PC-3 (cell line): ENCODE data around the gene OR7C1. TPM values are rescaled to one million over a fixed set of nuclear protein-coding genes. Genes with fewer than 3 reads are reported as not detected.
"Not testable (repeated sequence)": the region's sequence is repeated elsewhere in the genome, so short reads cannot be mapped to it uniquely, and the experiment has no call there.

ENCODE experiments used
- ATAC-seq: fragments of 200-7000 bp; cut with Tn5 transposase; 2 replicates; pipeline ENCODE4 v1.9.1; 2020; ENCODE audit warnings: mild to moderate bottlenecking, moderate library complexity
- BruUV-seq: library from RNA; stranded (reverse); fragments of 400-500 nt; replicated peaks from 2 replicates; lab custom pipeline; 2021; lab: Mats Ljungman, UMichigan
- CTCF ChIA-PET: fragments of 300-600 bp; sonication (Branson Sonifier 250); formaldehyde crosslinking; loops from one replicate; lab custom pipeline; 2022; ENCODE audit warnings: antibody characterized with exemption; lab: Charles Lee
- POLR2A ChIA-PET: fragments of 300-600 bp; sonication (Branson Sonifier 250); formaldehyde crosslinking; loops from one replicate; lab custom pipeline; 2022; ENCODE audit warnings: antibody characterized with exemption; ENCODE audit not compliant: unreplicated experiment; lab: Charles Lee
- DNase-seq: peaks from one replicate; pipeline ENCODE4 v3.0.0-alpha.2; 2015
- H2AFZ ChIP-seq: fragments of 300-600 bp; sonication (generic); 2 replicates; pipeline ENCODE4 v1.6.0; 2016; ENCODE audit warnings: antibody characterized with exemption, low read length
- H3F3A ChIP-seq: fragments of 300-600 bp; sonication (generic); one replicate; pipeline ENCODE4 v1.6.0; 2017; ENCODE audit warnings: antibody characterized with exemption, low read length, control low read depth, mild to moderate bottlenecking; ENCODE audit not compliant: unreplicated experiment
- H3K27ac ChIP-seq: fragments of 300-600 bp; sonication (generic); 2 replicates; pipeline ENCODE4 v1.5.1; 2016; ENCODE audit warnings: mild to moderate bottlenecking, low read length
- H3K27me3 ChIP-seq: fragments of 300-600 bp; sonication (generic); 2 replicates; pipeline ENCODE4 v1.6.1; 2016; ENCODE audit warnings: low read length, mixed read lengths
- H3K36me3 ChIP-seq: fragments of 300-600 bp; sonication (generic); 2 replicates; pipeline ENCODE4 v1.6.1; 2016; ENCODE audit warnings: low read depth, mixed run types, low read length, mixed read lengths
- H3K4me1 ChIP-seq: fragments of 300-600 bp; sonication (generic); 2 replicates; pipeline ENCODE4 v1.5.1; 2016; ENCODE audit warnings: low read length; ENCODE audit not compliant: insufficient read depth
- H3K4me2 ChIP-seq: fragments of 300-600 bp; sonication (generic); 2 replicates; pipeline ENCODE4 v1.6.0; 2016; ENCODE audit warnings: low read length
- H3K4me3 ChIP-seq: fragments of 300-600 bp; sonication (generic); 2 replicates; pipeline ENCODE4 v1.5.1; 2016; ENCODE audit warnings: mild to moderate bottlenecking, low read length, mixed read lengths
- H3K79me2 ChIP-seq: fragments of 300-600 bp; sonication (generic); 2 replicates; pipeline ENCODE4 v1.6.1; 2017; ENCODE audit warnings: low read length, mixed read lengths
- H3K9ac ChIP-seq: fragments of 300-600 bp; sonication (generic); 2 replicates; pipeline ENCODE4 v1.6.0; 2016; ENCODE audit warnings: mild to moderate bottlenecking, low read length
- H3K9me2 ChIP-seq: fragments of 300-600 bp; sonication (generic); replicated peaks from 2 replicates; pipeline ENCODE4 v1.6.1; 2016; ENCODE audit warnings: mixed run types, low read length, mixed read lengths
- H3K9me3 ChIP-seq: fragments of 300-600 bp; sonication (generic); 2 replicates; pipeline ENCODE4 v1.6.1; 2016; ENCODE audit warnings: low read length, mixed read lengths
- H4K20me1 ChIP-seq: fragments of 300-600 bp; sonication (generic); 2 replicates; pipeline ENCODE4 v1.6.1; 2016; ENCODE audit warnings: low read length, mixed read lengths
- EZH2 ChIP-seq: fragments of 300-600 bp; sonication (generic); IDR thresholded peaks from one replicate; pipeline ENCODE4 v1.6.1; 2017; ENCODE audit warnings: antibody characterized with exemption, mild to moderate bottlenecking, low read length; ENCODE audit not compliant: unreplicated experiment
- EZH2phosphoT487 ChIP-seq: fragments of 300-600 bp; sonication (generic); IDR thresholded peaks from 2 replicates; pipeline ENCODE4 v1.6.1; 2018; ENCODE audit warnings: mild to moderate bottlenecking, antibody characterized with exemption, low read length, borderline replicate concordance
- intact Hi-C: fragments of 100-400 bp; cut with micrococcal nuclease; formaldehyde crosslinking; loops from 2 replicates; pipeline ENCODE4 v1.9.0; 2023
- total RNA-seq: library from RNA; depleted of rRNA; stranded (reverse); fragments of >200 nt; gene quantifications from 2 replicates; pipeline ENCODE4 v1.2.3, GENCODE V29; 2014
- TF ChIP-seq, protein P1 (sequence below): fragments of 300-600 bp; sonication (generic); conservative IDR thresholded peaks from 2 replicates; pipeline ENCODE4 v1.5.1; 2017; ENCODE audit warnings: antibody characterized with exemption, low read depth, mild to moderate bottlenecking, low read length

The OR7C1 gene
- total RNA-seq, 1 experiment from 2014 or later, result not detected

DNA sequence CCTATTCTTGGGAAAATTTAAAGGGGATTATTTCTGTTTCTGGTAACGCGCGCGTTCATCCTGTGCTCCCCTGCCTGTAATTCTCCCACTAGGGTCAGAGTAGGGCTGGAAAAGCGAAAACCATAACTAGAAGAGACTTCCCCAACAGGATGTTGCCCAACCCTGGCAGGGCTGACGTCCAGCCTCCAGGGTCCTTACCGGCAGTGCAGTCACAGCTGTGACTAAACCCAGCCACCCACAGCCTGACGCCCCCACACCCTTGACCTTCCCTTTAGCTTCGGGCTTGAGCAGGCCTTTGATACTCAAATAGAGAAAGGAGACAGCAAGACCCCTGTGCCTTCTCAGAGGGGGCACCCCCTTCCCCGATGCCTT is 50.3 kb downstream of the OR7C1 start:
- H3K9ac ChIP-seq, result peak overlapping the region; percentile 57
- intact Hi-C loops, H3K79me2 ChIP-seq, BruUV-seq, H4K20me1 ChIP-seq, H3K27me3 ChIP-seq, POLR2A ChIA-PET, H3K36me3 ChIP-seq, H3K9me2 ChIP-seq, H3K9me3 ChIP-seq, H3F3A ChIP-seq: not testable (repeated sequence)
- peaks cover 12% of the 10 kb centered on the region for H3K4me1 ChIP-seq
- CTCF ChIA-PET, result interaction anchor here (0.7 kb wide), 1 partner anchor 211 kb away, joined by 3 read pairs; no protein-coding TSS in a partner anchor
- H3K4me2 ChIP-seq, result peak overlapping the region; percentile 71
- H2AFZ ChIP-seq, result 0 out of 2 replicates have a peak overlapping the region, but pooled peaks have one; percentile 22
- peak overlapping the region; percentile 43 for H3K4me3 ChIP-seq
- DNase-seq, result peak; percentile 65
- ATAC-seq, result peak; percentile 49
- peak overlapping the region; percentile 81 for H3K27ac ChIP-seq

DNA sequence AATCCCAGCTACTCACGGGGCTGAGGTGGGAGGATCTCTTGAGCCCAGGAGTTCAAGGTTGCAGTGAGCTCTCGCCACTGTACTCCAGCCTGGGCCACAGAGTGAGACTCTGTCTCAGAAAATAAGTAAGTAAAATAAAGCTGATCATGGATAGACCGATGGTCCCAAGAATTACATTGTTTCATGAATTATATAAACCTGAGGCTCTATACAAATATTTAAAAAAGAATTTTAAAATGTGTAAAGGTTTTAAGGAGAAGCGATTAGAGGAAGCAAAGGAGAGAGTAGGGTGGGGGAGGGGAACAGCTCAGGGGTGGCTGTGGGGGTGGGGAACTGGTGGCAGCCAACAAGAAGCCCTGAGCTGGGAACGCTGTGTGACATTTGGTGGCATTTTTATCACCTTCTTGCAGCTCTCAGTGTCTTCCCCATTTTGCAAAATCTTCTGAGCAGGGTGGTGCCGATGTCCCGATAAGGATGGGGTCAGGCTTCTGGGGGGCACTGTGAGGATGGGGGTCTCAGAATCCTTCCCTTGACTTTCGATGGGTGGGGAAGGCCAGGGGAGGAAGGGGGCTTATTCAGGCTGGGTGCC is 51.5 kb downstream of the OR7C1 start:
- H3K4me3 ChIP-seq, ATAC-seq, H3K9ac ChIP-seq, POLR2A ChIA-PET, CTCF ChIA-PET, H3K79me2 ChIP-seq, intact Hi-C loops, BruUV-seq, H3K9me3 ChIP-seq, H4K20me1 ChIP-seq, H3K27ac ChIP-seq, H2AFZ ChIP-seq, H3K36me3 ChIP-seq, H3K4me2 ChIP-seq, H3K27me3 ChIP-seq, H3F3A ChIP-seq, DNase-seq, H3K9me2 ChIP-seq: not testable (repeated sequence)
- peaks cover 12% of the 10 kb centered on the region for H3K4me1 ChIP-seq

DNA sequence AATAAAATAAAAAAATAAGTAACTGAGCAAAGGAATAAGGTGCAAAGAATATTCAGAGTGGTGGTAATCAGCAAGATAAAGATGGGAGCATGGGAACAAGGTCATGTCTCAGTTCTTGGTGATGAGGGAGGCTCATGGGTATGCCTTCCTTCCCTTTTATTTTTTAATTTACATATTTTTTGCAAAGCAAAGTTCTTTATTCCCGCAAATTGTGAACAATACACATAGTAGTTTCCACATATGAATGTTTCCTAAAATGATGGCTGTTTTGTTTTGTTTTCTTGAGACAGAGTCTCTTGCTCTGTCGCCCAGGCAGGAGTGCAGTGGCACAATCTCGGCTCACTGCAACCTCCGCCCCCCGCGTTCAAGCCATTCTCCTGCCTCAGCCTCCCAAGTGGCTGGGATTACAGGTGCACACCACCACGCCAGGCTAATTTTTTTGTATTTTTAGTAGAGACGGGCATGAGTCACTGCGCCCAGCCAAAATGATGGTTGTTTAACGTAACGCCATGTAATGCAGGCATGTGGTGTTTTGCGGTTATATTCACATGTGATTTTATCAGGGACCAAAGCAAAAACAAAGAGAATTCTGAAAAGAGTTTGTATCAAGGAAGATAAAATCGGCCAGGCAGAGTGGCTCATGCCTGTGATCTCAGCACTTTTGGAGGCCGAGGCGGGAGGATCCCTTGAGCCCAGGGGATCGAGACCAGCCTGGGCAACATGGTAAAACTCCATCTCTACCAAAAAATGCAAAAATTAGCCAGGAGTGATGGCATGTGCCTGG is 52.2 kb downstream of the OR7C1 start:
- H3K9me3 ChIP-seq, result no peaks in the 10 kb centered on the region
- no peak overlapping the region for H3K4me3 ChIP-seq
- ATAC-seq (no peak), DNase-seq (no peak)
- TF ChIP-seq EZH2 (no peak), EZH2phosphoT487 (no peak)
- TF ChIP-seq, protein P1, sequence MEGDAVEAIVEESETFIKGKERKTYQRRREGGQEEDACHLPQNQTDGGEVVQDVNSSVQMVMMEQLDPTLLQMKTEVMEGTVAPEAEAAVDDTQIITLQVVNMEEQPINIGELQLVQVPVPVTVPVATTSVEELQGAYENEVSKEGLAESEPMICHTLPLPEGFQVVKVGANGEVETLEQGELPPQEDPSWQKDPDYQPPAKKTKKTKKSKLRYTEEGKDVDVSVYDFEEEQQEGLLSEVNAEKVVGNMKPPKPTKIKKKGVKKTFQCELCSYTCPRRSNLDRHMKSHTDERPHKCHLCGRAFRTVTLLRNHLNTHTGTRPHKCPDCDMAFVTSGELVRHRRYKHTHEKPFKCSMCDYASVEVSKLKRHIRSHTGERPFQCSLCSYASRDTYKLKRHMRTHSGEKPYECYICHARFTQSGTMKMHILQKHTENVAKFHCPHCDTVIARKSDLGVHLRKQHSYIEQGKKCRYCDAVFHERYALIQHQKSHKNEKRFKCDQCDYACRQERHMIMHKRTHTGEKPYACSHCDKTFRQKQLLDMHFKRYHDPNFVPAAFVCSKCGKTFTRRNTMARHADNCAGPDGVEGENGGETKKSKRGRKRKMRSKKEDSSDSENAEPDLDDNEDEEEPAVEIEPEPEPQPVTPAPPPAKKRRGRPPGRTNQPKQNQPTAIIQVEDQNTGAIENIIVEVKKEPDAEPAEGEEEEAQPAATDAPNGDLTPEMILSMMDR, result no peak
- intact Hi-C loops, result no loop called here
- no peak overlapping the region for H3K27ac ChIP-seq
- H4K20me1 ChIP-seq, result no peaks in the 10 kb centered on the region
- ChIA-PET CTCF (no interaction called here), POLR2A (no interaction called here)
- no peaks in the 10 kb centered on the region for H3K79me2 ChIP-seq
- no peaks in the 10 kb centered on the region for H3K36me3 ChIP-seq
- H2AFZ ChIP-seq, result no peak overlapping the region
- H3K27me3 ChIP-seq, result no peaks in the 10 kb centered on the region
- H3F3A ChIP-seq, result no peaks in the 10 kb centered on the region
- no peaks in the 10 kb centered on the region for H3K9me2 ChIP-seq
- no TSS peak for BruUV-seq
- no peak overlapping the region for H3K9ac ChIP-seq
- no peak overlapping the region for H3K4me2 ChIP-seq
- H3K4me1 ChIP-seq, result peaks cover 12% of the 10 kb centered on the region

DNA sequence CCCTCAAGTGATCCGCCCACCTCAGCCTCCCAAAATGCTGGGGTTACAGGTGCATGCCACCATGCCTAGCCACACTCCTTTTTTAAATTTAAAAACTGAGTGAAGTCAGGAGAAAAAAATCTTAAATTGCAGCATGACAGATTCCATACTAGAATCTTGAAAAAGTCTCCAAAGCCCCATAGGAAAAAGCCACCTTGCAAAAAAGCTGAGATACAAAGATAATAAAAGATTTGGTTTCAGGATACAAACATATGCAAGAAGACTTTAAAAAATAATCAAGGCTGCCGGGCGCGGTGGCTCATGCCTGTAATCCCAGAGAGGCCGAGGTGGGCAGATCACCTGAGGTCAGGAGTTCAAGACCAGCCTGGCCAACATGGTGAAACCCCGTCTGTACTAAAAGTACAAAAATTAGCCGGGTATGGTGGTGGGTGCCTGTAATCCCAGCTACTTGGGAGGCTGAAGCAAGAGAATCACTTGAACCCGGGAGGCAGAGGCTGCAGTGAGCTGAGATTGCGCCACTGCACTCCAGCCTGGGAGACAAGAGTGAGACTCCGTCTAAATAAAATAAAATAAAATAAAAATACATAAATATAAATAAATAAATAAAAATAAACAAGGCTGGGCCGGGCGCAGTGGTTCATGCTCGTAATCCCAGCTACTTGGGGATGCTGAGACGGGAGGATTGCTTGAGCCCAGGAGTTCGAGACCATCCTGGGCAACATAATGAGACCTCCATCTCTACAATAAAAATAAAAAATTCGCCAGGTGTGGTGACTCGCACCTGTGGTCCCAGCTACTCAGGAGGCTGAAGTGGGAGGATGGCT is 53.1 kb downstream of the OR7C1 start:
- H3K4me3 ChIP-seq, result not testable (repeated sequence)

DNA sequence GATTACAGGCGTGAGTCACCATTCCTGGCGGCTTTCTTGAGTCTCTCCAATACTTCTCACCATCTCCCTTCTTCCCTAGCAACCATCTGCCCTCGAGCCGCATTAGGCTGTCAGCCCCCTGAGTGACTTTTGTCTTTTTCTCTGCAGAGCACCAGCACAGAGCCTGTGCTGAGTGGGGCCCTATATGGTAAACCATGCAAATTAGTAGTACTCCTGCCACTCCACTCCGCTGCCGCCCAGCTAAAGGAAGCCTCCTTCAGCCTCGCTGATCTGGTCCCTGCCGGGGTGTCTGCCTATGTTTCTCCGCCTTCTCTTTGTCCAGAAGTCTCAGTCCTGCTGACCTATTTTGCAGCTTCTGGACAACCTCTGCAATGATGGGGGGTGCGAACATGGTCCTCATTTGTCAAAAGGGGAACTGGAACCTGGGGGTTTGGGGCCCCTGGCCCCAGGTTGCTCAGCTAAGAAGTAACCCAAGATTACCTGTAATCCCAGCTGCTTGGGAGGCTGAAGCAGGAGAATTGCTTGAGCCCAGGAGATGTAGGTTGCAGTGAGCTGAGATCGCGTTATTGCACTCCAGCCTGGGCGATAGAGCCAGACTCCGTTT is 54.3 kb downstream of the OR7C1 start:
- H3F3A ChIP-seq, ATAC-seq, H3K36me3 ChIP-seq, DNase-seq, H4K20me1 ChIP-seq, H3K9me2 ChIP-seq, BruUV-seq, H3K9me3 ChIP-seq, intact Hi-C loops, H3K4me2 ChIP-seq, H3K79me2 ChIP-seq, H2AFZ ChIP-seq, H3K27me3 ChIP-seq, H3K4me3 ChIP-seq, H3K27ac ChIP-seq, H3K9ac ChIP-seq, CTCF ChIA-PET: not testable (repeated sequence)
- peaks cover 16% of the 10 kb centered on the region for H3K4me1 ChIP-seq
- POLR2A ChIA-PET, result interaction anchor here (0.6 kb wide), 1 partner anchor 95 kb away, joined by 3 read pairs; no protein-coding TSS in a partner anchor

More for the DNA sequence above, 53.1 kb downstream of the OR7C1 start:
- H3K27me3 ChIP-seq, H3F3A ChIP-seq, H3K27ac ChIP-seq, H3K9ac ChIP-seq, CTCF ChIA-PET, H3K4me2 ChIP-seq, H4K20me1 ChIP-seq, DNase-seq, H3K36me3 ChIP-seq, intact Hi-C loops, H2AFZ ChIP-seq, POLR2A ChIA-PET, H3K9me3 ChIP-seq, BruUV-seq, ATAC-seq, H3K9me2 ChIP-seq, H3K79me2 ChIP-seq: not testable (repeated sequence)
- peaks cover 15% of the 10 kb centered on the region for H3K4me1 ChIP-seq
